Activated CD8-positive, alpha-beta memory T cell treated with anti-CD3 and anti-CD28 coated beads for 36 hours (primary cell): ENCODE results near the gene ATP2C2. TPM values are rescaled to one million over a fixed set of nuclear protein-coding genes. Genes with fewer than 3 reads are reported as not detected.

Experiments
- CTCF ChIA-PET: fragments of 350-600 bp; sonication (Branson Sonifier 250); formaldehyde crosslinking; loops from one replicate; lab custom pipeline; 2021; ENCODE audit warnings: antibody characterized with exemption; lab: Charles Lee
- POLR2A ChIA-PET: fragments of 350-600 bp; sonication (Branson Sonifier 250); formaldehyde crosslinking; loops from one replicate; lab custom pipeline; 2021; ENCODE audit warnings: antibody characterized with exemption; lab: Charles Lee
- total RNA-seq, 2 experiments: library from RNA; stranded (reverse); gene quantifications; one replicate each; pipeline ENCODE4 v1.2.3, GENCODE V29; 2021

ATP2C2 gene
- total RNA-seq, 2 experiments from 2014 or later, result not detected

DNA sequence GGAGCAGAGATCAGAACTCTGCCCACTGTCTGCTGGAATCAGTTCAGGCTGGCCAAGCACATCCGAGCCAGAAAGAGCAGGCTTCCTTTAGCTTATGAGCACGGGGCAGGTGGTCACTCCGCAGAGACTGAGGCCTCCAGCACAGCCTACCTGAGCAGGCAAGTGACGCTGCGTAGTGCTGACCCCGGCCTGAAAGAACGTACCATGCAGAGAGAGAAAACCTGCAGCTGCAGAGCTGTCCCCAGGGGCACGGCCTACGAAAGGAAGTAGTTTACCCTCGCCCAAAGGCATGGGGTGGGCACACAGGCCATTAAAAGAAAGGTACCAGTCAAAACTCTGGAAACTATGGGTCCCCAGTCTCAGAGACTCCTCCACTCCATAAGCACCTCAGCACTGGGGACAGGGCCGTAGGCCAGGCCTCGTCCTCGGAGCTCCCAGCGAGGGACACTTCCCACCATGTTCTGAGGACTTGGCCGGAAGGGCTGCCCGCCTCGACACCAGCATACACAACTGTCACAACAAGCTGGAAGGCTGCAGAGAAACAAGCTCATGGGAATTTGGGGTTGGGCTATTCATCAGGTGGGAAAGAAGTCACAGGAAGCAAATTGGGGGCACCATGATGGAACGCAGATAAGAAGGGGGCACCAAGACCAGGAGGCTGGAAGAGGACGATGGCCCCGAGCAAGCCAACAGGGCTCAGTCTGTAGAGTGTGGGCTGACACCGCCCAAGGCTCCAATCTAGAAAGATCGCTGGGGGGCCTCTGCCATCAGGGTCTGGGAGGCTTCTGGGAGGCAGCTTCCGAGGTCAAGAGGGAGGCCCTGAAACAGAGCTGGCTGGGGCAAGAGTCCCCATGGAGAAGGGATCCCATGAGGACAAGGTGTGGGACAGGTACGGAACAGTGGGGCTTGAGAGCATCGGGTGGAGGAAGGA lies 114.9 kb downstream of the ATP2C2 start:
- POLR2A ChIA-PET, result no interaction called here
- CTCF ChIA-PET, result interaction anchor here (0.5 to 1.5 kb wide), 3 partner anchors 207 to 366 kb away, joined by 3 to 5 read pairs (median 3); partner anchors contain the start of gene MBTPS1

DNA sequence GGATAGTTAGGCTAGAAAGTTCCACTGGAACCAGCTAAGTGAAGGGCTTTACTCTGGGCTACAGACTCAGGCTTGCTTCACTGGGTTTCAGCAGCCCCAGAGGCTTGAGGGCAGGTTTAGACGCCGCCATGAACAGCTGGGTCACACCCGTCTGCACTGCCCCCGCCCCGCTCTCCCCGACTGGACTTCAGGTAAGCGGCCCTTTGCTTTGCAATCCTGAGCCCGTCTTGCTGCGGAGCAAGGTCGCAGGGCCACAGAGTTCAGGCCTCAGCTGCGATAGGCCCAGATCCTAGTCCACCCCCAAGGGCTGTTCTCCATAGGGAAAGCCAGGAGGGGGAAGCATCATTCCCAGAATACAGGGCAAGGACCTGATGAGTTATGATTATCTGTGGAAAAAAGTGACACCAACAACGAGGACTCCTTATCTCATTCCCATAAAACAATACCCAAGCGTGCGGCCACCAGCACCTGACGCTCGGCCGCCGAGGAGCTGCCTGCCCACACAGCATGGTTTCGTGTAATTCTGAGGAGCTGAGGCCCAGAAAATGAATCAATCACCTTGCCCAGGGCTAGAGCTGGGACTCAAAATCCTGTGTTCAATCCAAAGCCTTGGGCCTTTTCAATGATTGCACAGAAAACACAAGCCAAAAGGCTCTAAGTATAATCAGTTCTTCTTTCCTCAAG lies 115.7 kb downstream of the ATP2C2 start:
- POLR2A ChIA-PET, result no interaction called here
- CTCF ChIA-PET, result interaction anchor here (1.0 to 2.0 kb wide), 2 partner anchors 207 to 367 kb away, joined by 3 to 5 read pairs; partner anchors contain the start of gene MBTPS1

- CTCF ChIA-PET, result interaction anchor here (2.0 kb wide), 1 partner anchor 208 kb away, joined by 5 read pairs; no protein-coding TSS in a partner anchor
- POLR2A ChIA-PET, result no interaction called here
Observed at GRCh38 chr16:84484579-84485254, 116.4 kb downstream of the ATP2C2 start.

DNA sequence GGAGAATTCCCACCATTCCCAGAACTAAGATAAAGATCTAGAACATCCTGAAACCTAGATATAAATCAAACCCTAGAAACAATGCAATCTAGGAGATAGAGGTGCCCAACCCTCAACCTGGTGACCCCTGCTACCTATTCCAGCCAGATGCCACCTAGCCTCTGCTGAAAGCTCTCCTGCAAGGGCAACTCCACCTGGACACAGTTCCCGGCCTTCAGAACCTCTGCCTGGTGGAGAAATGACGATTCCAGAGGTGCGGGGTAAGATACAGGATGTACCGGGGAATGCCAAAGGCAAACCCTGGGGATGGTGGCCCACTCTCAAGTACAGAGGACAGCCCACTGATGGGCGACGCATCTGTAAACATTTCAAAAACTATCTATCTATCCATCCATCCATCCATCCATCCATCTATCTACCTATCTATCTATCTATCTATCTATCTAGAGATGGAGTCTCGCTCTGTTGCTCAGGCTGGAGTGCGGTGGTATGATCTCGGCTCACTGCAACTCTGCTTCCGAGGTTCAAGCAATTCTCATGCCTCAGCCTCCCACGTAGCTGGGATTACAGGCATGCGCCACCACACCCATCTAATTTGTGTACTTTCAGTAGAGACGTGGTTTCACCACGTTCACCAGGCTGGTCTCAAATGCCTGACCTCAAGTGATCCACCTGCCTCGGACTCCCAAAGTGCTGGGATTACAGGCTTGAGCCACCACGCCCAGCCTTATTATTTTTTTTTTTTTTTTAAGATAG lies 117.1 kb downstream of the ATP2C2 start:
- POLR2A ChIA-PET, result no interaction called here

GRCh38 chr16:84486126-84486525 lies 117.8 kb downstream of the ATP2C2 start:
- POLR2A ChIA-PET, result no interaction called here
- CTCF ChIA-PET, result no interaction called here

More for the DNA sequence above, 117.1 kb downstream of the ATP2C2 start:
- CTCF ChIA-PET, result interaction anchor here (2.0 kb wide), 1 partner anchor 209 kb away, joined by 5 read pairs; no protein-coding TSS in a partner anchor

DNA sequence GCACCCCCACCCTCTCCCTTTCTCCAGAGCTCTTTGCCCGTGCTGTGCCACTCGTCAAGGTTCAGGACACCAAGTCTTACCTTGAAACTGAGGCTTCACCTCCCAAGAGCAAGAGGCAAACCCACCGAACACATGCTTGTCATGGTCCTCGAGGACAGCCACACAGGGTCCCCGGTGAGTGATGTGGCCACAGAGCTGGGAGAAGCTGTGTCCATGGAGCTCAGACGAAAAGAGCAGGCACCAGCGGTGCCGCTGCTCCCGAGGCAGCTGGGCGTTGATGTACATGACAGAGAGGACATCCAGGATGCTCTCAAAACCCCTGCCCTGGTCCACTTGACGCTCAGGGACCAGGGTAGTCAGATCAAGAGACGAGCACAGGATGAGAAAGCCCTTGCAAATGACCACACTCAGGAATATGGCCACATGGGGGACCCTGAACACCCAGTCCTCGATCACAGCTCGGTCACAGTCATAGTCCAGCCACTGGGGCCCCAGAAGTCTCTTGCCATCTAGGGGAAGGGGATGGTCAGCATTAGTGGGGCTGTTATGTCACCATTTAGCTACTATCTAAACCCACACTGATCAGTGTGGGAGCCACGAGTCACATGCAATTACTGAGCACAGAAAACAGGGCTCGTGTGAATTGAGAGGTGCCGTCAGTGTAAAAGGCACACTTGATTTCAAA lies 118.4 kb downstream of the ATP2C2 start:
- CTCF ChIA-PET, result no interaction called here
- POLR2A ChIA-PET, result no interaction called here

- POLR2A ChIA-PET, result no interaction called here
- CTCF ChIA-PET, result interaction anchor here (0.5 kb wide), 1 partner anchor 18 kb away, joined by 3 read pairs; no protein-coding TSS in a partner anchor
Observed at GRCh38 chr16:84487358-84487757, 119.0 kb downstream of the ATP2C2 start.

DNA sequence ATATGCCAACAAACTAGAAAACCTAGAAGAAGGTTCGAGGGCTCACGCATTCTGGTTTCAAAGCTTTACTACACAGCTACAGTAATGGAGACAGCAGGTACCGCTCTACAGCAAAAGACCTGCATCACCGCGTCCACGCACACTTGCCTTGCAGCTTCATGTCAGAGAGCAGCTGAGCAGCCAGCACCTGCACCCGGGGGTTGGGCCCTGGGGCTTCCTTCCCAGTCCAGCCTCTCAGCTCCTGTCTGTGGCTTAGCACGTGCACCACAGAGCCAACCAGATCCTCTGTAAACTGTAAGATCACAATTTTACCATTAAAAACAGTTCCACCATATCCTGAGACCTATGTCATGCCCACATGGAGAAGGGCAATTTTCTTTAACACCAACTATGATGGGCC lies 120.8 kb downstream of the ATP2C2 start:
- ChIA-PET CTCF (no interaction called here), POLR2A (no interaction called here)

DNA sequence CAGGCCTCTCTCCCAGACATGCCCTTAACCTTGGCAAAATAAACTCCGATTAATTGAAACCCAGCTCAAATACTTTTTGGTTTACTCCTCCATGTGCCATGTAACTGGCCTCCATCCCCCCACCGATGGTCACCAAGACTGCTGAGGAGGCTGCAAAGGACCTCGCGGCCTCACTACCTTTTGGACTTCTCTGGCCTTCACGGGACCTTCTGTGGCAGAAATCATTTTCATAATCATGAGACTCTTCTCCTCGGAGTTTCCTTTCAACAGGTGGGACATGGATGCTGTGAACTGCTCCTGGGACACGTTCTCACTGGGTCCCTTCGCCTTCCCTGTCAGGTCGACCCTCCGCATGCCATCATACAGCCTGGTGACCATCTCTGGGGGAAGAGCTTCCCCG lies 127.2 kb downstream of the ATP2C2 start:
- CTCF ChIA-PET, result no interaction called here
- POLR2A ChIA-PET, result no interaction called here

DNA sequence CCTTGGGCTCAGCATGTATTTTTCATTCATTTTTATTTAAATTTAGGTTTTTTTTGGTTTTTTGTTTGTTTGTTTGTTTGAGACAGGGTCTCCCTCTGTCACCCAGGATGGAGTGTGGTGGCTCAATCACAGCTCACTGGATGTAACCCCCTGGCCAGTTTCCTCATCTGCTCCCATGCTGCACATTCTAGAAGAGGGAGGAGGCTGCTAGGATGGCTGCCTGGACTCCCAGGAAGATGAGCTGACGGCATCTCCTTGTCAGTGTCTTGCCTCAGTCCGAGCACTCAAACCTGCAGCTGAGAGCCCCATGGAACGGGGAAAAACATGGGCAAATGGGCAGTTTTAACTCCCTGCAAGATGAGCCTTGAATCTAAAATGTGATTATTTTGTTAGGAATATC lies 128.7 kb downstream of the ATP2C2 start:
- ChIA-PET POLR2A (no interaction called here), CTCF (no interaction called here)

DNA sequence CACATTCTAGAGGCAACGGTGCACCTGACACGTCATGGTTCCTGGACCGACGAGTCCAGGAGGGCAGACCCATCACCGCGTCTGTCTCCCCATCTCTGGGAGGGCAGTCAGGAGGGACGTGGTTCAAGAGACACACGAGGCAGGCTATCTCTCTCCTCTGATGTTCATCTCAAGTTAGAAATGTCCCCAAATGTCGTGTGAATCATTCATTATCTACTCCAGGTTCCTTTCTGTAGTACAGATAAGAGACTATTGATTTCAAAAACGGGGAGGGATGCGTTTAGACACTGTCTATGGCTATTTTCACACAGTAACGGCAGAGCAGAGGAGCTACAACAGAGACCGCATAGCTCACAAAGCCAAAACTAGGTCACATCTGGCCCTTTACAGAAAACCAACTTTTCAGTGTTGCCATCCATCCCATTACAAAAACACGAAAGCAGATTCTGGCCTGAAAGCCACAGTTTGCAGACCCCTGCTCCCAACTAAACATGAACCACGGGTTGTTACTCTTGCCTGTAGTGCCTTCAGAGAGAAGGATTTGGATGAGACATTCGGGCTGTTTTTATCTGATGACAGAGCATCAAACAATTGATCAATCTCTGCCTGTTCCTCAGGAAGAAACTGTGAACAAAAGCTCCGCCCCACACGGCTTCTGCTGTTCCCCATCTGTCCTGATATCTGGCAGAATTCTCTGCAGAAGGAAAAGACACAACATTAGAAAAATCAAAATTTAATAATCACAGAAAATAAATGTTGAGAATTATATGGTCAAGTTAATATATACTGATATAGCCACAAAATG lies 129.3 kb downstream of the ATP2C2 start:
- ChIA-PET CTCF (interaction anchor here (1.0 kb wide), 1 partner anchor 9 kb away, joined by 5 read pairs; no protein-coding TSS in a partner anchor), POLR2A (no interaction called here)

GRCh38 chr16:84498223-84498610 lies 129.9 kb downstream of the ATP2C2 start:
- CTCF ChIA-PET, result interaction anchor here (0.6 to 1.0 kb wide), 2 partner anchors 8 to 30 kb away, joined by 3 to 5 read pairs; no protein-coding TSS in a partner anchor
- POLR2A ChIA-PET, result no interaction called here

DNA sequence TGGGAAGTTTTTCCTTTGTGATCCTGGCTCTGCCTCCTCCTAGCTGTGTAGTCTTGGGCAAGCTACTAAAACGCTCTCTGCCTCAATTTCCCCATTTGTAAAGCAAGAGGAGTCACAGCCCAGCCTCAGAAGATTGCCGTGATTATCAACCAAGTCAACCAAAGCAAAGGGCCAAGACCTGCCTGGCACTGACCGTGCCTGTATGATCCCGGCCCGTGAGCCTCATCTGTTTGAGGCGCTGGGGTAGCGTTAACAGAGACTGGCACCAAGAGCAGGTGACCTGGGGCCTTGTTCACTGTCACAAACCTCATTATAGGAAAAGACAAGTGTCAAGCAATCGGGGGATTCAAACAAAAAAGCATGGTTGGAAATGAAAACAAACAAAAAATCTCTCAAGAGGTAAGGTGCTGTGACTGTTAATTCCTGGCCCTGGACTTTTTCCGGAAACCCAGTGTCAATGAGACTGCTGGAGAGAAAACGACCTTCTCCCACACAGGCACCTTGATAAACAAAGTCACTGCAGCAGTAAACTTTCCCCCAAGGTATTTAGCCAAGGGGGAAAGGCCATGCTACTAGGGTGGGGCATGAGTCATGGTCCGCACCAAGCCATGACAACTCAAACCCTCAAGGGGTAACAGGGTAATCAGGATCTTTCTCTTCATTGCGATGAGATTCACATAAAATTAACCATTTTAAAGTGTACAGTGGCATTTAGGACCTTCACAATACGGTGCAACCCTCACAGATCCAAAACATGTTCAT lies 130.7 kb downstream of the ATP2C2 start:
- CTCF ChIA-PET, result interaction anchor here (0.6 kb wide), 1 partner anchor 29 kb away, joined by 3 read pairs; no protein-coding TSS in a partner anchor
- POLR2A ChIA-PET, result no interaction called here

DNA sequence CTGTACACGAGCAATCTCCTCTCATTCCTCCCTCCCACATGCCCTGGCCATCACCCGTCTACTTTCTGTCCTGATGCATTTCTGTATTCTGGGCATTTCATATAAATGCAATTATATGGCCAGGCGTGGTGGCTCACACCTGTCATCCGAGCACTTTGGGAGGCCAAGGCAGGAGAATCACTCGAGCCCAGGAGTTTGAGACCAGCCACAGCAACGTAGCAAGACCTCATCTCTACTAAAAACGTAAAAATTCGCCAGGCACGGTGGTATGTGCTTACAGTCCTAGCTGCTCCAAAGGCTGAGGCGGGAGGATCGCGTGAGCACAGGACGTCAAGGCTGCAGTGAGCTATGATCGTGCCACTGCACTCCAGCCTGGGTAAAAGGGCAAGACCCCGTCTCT lies 131.3 kb downstream of the ATP2C2 start:
- CTCF ChIA-PET, result no interaction called here
- POLR2A ChIA-PET, result no interaction called here

GRCh38 chr16:84500531-84500930 lies 132.2 kb downstream of the ATP2C2 start:
- CTCF ChIA-PET, result no interaction called here
- POLR2A ChIA-PET, result no interaction called here

GRCh38 chr16:84501077-84501735 lies 132.9 kb downstream of the ATP2C2 start:
- CTCF ChIA-PET, result no interaction called here
- POLR2A ChIA-PET, result interaction anchor here (0.7 kb wide), 1 partner anchor 199 kb away, joined by 3 read pairs; no protein-coding TSS in a partner anchor
